ENCODE results near the gene IRF9.
"Not testable (repeated sequence)": the region's sequence is repeated elsewhere in the genome, so short reads cannot be mapped to it uniquely, and the experiment has no call there.

IRF9 gene

DNA sequence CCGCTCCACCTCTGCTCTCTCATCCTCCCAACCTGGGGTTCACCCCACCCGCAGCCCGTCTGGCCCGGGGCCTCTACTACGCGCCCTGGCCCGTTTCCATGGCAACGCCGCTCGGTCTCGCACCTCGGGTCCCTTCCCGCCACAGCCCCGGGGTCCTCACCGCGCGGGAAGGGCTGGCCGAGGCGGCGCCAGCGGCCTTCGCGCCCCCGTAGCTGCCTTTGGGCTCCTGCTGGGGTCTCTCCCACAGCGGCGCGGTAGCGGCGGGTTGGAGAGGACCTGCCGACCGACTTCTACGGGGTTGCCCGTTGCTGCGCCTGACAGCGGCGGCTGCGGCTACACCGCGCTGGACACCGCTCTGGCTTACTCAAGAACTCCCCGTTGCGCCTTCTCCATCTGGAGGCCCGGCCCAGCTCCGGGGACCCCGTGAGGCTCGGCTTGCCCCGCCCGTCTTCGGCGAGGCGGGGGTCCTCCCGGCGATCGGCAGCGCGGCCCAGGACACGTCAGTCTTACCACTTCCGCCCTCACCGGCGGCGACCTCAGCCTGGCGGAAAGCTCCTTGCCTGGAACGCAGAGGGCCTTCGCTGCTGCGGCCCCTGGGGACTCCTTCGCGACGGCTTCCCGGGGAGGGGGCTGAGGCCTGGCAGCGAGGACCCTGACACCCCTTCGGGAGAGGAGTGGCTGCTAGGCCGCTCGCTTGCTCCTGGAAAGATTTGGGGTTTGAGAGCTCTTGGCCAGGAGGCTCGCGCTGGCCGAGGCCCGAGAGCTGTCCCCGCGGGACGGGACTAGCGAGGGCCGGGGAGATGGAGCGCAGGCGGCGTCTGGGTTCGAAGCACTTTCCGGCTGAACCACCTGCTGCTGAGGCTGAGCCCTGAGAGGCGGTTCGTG lies 34.4 kb downstream of the IRF9 start, which contains the start of gene TM9SF1:
TSS of gene TM9SF1 (minus strand) at position 256 of the 885 bp plus-strand sequence. CDS start 422 bp downstream, outside the sequence.
- peak; percentile 87 for DNase-seq

DNA sequence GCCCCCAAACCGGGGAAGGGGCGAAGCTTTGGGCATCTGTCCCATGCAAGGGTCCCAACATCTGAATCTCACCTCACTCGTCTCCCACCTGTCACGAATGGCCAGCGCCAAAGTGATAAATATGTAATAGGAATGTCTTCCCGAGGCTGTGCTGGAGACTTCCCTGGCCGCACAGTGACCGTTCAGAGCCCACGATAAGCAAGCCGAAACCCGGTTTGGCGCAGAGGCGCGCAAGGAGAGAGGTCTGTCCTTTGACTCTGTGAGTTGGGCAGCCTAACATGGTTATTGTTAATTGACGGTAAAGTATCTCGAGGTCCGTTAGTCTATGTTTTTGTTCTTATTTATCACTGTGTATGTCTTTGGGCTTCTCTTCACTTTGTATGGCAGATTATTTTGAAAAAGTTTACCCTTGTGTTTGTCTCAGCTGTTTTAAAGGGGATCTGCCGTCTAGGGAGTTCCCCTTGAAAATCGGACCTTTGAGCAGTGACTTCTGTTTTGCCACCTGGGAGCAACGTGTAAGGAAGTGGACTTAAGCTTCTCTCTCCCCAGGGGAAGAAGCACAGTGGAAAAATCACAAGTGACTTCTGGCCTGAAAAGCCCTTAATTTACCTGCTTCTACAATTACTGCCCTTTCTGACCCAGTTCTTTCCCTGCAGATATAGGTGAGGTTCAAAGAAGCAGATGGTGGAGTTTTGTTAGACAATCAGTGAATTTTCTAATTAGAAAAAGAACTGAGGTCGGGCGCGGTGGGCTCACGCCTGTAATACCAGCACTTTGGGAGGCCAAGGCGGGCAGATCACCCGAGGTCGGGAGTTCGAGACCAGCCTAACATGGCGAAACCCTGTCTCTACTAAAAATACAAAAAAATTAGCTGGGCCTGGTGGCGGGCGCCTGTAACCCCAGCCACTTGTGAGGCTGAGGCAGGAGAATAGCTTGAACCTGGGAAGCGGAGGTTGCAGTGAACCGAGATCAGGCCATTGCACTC lies 35.3 kb downstream of the IRF9 start:
- no peak for DNase-seq

DNA sequence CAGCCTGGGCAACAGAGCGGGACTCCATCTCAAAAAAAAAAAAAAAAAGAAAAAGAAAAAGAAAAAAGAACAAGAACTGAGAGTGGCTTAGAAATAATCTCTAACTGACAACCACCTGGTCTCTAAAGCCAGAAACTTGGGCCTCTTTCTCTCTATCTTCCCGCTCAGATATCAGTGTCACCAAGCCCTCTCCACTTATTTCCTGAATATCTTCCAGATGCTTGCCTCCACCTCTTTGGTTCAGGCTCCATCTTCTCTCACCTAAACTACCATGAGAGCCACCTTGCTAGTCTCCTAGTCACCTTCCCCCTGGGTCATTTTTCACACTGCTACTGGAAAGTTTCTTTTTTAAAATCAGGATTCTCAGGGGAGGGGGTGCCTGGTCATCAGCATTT lies 36.0 kb downstream of the IRF9 start:
- DNase-seq: no peak

DNA sequence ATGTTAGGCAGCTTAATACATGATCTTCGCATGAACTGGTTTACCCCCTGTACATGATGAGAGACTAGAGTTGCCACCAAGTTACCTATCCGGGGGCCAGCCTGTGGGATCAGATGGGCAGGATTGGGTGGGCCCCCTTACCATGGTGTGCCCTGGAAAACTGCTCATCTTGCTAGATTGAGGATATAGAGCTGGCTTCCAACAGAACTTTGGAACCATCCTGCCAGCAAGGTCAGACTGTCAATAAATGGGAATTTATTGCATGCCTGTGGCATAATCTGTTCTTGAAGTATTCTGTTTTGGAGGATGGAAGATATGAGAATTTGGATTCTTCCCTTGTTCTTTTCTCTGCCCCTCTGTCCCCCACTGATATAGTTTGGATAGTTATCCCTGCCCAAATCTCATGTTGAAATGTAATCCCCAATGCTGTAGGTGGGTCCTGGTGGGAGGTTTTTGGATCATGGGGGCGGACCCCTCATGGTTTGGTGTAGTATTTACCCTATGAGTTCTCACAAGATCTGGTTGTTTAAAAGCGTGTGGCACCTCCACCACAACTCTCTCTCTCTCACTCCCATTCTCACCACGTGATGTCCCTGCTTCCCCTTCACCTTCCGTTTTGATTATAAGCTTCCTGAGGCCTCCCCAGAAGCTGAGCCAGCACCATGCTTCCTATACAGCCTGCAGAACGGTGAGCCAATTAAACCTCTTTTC lies 37.9 kb downstream of the IRF9 start:
- DNase-seq: no peak

DNA sequence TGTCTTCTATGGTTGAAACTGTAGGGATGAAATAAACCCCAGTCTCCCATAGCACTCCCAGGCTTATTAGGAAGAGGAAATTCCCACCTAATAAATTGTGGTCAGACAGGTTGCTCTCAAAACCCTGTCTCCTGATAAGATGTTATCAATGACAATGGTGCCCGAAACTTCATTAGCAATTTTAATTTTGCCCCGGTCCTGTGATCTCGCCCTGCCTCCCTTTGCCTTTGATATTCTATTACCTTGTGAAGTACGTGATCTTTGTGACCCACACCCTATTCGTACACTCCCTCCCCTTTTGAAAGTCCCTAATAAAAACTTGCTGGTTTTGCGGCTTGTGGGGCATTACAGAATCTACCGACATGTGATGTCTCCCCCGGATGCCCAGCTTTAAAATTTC lies 41.5 kb downstream of the IRF9 start:
- not testable (repeated sequence) for DNase-seq

- not testable (repeated sequence) for DNase-seq
Observed at GRCh38 chr14:24203249-24203886, 42.3 kb downstream of the IRF9 start.

- no peak for DNase-seq
Observed at GRCh38 chr14:24204163-24205146, 43.4 kb downstream of the IRF9 start.

GRCh38 chr14:24206260-24207103 lies 45.4 kb downstream of the IRF9 start:
- DNase-seq: no peak

DNA sequence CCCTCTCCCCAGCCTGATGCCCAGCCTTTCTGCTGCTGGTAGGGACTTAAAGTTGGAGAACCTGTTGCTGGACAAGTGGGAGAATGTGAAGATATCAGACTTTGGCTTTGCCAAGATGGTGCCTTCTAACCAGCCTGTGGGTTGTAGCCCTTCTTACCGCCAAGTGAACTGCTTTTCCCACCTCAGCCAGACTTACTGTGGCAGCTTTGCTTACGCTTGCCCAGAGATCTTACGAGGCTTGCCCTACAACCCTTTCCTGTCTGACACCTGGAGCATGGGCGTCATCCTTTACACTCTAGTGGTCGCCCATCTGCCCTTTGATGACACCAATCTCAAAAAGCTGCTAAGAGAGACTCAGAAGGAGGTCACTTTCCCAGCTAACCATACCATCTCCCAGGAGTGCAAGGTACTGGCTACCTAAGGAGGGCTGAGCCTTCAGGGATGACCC lies 46.1 kb downstream of the IRF9 start:
- no peak for DNase-seq

GRCh38 chr14:24207625-24208024 lies 46.6 kb downstream of the IRF9 start:
- no peak for DNase-seq

- no peak for DNase-seq
Observed at GRCh38 chr14:24211311-24211710, 50.2 kb downstream of the IRF9 start.

DNA sequence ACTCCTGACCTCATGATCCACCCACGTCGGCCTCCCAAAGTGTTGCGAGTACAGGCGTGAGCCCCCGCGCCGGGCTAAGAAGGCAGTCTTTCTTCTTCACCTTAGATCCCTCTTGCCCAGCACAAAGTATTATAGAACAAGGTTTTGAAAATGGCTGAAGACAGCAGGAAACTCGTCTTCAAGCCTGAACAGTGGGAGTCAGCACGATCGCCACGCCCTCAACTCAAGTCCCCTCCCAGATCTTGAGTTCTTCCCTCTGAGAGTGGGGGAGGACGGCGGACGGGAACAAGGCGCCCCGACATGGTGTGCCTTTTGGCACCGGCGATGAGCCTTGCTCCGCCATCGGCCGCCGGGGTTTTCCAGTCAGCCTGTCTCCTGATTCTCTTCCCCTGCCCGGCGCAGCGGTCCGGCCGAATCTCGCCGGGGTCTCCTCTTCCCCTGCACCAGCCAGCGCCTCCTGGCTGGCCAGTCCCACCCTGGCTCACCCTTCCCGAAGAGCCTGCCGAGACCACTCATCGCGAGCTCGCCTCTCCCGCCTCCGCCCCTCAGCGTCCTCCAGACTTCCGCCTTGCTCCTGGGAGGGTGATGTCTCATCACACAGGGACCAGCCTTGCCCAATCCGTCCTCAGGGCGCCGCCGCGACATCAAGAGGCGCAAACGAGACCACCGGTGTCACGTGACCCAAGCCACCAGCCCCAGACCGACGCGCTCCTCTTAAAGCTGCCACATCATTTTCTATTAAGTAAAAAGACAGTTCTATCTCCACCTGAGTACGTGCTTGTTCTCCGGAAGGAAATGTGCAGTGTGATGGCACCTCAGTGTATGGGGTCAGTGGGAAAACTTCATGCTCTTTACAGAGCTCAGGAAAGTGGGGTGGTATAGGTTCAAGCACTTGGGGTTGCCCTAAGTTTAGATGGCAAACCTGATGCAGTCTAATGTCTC lies 52.1 kb downstream of the IRF9 start, which contains the start of gene CHMP4A:
TSS of gene CHMP4A (minus strand) at position 565 of the 942 bp plus-strand sequence. CDS start at position 516, 49 bp downstream.
- DNase-seq: peak; percentile 95

- no peak for DNase-seq
Observed at GRCh38 chr14:24213866-24214662, 53.0 kb downstream of the IRF9 start.

- DNase-seq: peak; percentile 84
Observed at GRCh38 chr14:24215495-24216344, 54.7 kb downstream of the IRF9 start, which contains the start of gene MDP1. Gene MDP1, minus strand, starts transcription at chr14:24216066. Its CDS starts 111 bp downstream, at chr14:24215955.

Measured in stimulated activated CD4-positive, alpha-beta T cell treated with anti-CD3 and anti-CD28 coated beads, Interleukin-4, amount 100 ng/mL, for 1 hour (primary cell).